B cell (primary cell): ENCODE measurements around the gene GUSB. TPM values are rescaled to one million over a fixed set of nuclear protein-coding genes. Genes with fewer than 3 reads are reported as not detected.

ENCODE experiments used
- ATAC-seq: fragments of 200-7000 bp; cut with Tn5 transposase; one replicate; pipeline ENCODE4 v1.10.0; 2021; ENCODE audit warnings: low read depth, mild to moderate bottlenecking, moderate number of reproducible peaks, moderate library complexity
- CTCF ChIA-PET: fragments of 350-600 bp; sonication (Branson Sonifier 250); formaldehyde crosslinking; loops from one replicate; lab custom pipeline; 2021; ENCODE audit warnings: antibody characterized with exemption, inconsistent platforms; lab: Charles Lee
- POLR2A ChIA-PET: fragments of 350-600 bp; sonication (Branson Sonifier 250); formaldehyde crosslinking; loops from one replicate; lab custom pipeline; 2021; ENCODE audit warnings: antibody characterized with exemption; lab: Charles Lee
- DNase-seq: peaks from one replicate; pipeline ENCODE4 v3.0.0; 2013
- H2AFZ ChIP-seq: 2 replicates; pipeline ENCODE4 v1.6.1; 2012; ENCODE audit warnings: mild to moderate bottlenecking, low read depth, low read length; ENCODE audit not compliant: insufficient read depth, poor library complexity, severe bottlenecking
- H3K27ac ChIP-seq, 2 donors: 1 replicate in 1 of 2; 2 replicates in 1 of 2; pipeline ENCODE4 v1.5.1; 2012 to 2013; ENCODE audit warnings: low read length in 2 of 2, mild to moderate bottlenecking in 2 of 2, moderate library complexity in 1 of 2
- H3K27me3 ChIP-seq, 4 experiments: fragments of 200-600 bp in 1 of 4; sonication (generic) in 1 of 4; replicated peaks in 1 of 4; 1 replicate in 2 of 4; 2 replicates in 2 of 4; pipeline versions ENCODE4 v1.6.1 to v1.7.0; 2013 to 2016; ENCODE audit warnings: low read length in 3 of 4, mild to moderate bottlenecking in 2 of 4, mixed read lengths in 1 of 4, moderate library complexity in 1 of 4; ENCODE audit not compliant: insufficient read depth in 4 of 4, control insufficient read depth in 3 of 4; ENCODE audit errors: control extremely low read depth in 1 of 4
- H3K36me3 ChIP-seq, 2 experiments: replicated peaks in 1 of 2; 1 replicate in 1 of 2; 2 replicates in 1 of 2; pipeline versions ENCODE4 v1.6.1 to v1.7.1; 2013; ENCODE audit warnings: low read length in 1 of 2; ENCODE audit not compliant: insufficient read depth in 2 of 2, control insufficient read depth in 1 of 2; ENCODE audit errors: control extremely low read depth in 1 of 2, extremely low read depth in 1 of 2
- H3K4me1 ChIP-seq, 2 donors: fragments of 200-600 bp in 1 of 2; sonication (generic) in 1 of 2; 1 replicate in 1 of 2; 2 replicates in 1 of 2; pipeline versions ENCODE4 v1.5.1 to v1.6.1; 2013 to 2017; ENCODE audit warnings: low read length in 2 of 2; ENCODE audit not compliant: control insufficient read depth in 2 of 2, insufficient read depth in 2 of 2
- H3K4me2 ChIP-seq: replicated peaks from 2 replicates; pipeline ENCODE3; 2012; ENCODE audit warnings: mild to moderate bottlenecking, low read depth, low read length; ENCODE audit not compliant: poor library complexity, severe bottlenecking
- H3K4me3 ChIP-seq, 5 experiments: fragments of 200-600 bp in 1 of 5; sonication (generic) in 1 of 5; 1 replicate in 3 of 5; 2 replicates in 2 of 5; pipeline versions ENCODE4 v1.5.1 to v1.7.0; 2011 to 2016; ENCODE audit warnings: low read length in 4 of 5, mild to moderate bottlenecking in 4 of 5, low read depth in 2 of 5, control low read depth in 1 of 5, moderate library complexity in 1 of 5; ENCODE audit not compliant: insufficient read depth in 1 of 5; ENCODE audit errors: control extremely low read depth in 1 of 5, extremely low read depth in 1 of 5
- H3K79me2 ChIP-seq: fragments of 200-600 bp; sonication (generic); one replicate; pipeline ENCODE4 v1.6.0; 2016; ENCODE audit warnings: low read length; ENCODE audit not compliant: control insufficient read depth, insufficient read depth
- H3K9ac ChIP-seq: fragments of 200-600 bp; sonication (generic); 2 replicates; pipeline ENCODE4 v1.6.1; 2017; ENCODE audit warnings: mild to moderate bottlenecking, low read length, moderate library complexity
- H3K9me3 ChIP-seq, 3 donors: one replicate each; pipeline versions ENCODE4 v1.6.1 to v1.7.1; 2013; ENCODE audit warnings: low read length in 2 of 3; ENCODE audit not compliant: control insufficient read depth in 2 of 3, insufficient read depth in 1 of 3; ENCODE audit errors: control extremely low read depth in 1 of 3
- H4K20me1 ChIP-seq: 2 replicates; pipeline ENCODE4 v1.6.0; 2012; ENCODE audit warnings: mild to moderate bottlenecking, low read length; ENCODE audit not compliant: insufficient read depth, control insufficient read depth, poor library complexity, severe bottlenecking
- H3K27ac Mint-ChIP-seq: one replicate; pipeline ENCODE4 v1.8.0; 2021; ENCODE audit warnings: mixed read lengths
- H3K27me3 Mint-ChIP-seq: one replicate; pipeline ENCODE4 v1.8.0; 2021; ENCODE audit warnings: mixed read lengths
- H3K4me1 Mint-ChIP-seq: one replicate; pipeline ENCODE4 v1.8.0; 2021; ENCODE audit warnings: mixed read lengths
- H3K4me3 Mint-ChIP-seq: one replicate; pipeline ENCODE4 v1.8.0; 2021; ENCODE audit warnings: mixed read lengths
- H3K9me3 Mint-ChIP-seq: one replicate; pipeline ENCODE4 v1.8.0; 2022; ENCODE audit warnings: mixed read lengths; ENCODE audit not compliant: insufficient read depth
- CTCF ChIP-seq: fragments of 200-600 bp; IDR thresholded peaks from one replicate; pipeline ENCODE4 v1.8.0; 2022; ENCODE audit warnings: antibody characterized with exemption, mild to moderate bottlenecking
- EZH2 ChIP-seq: IDR thresholded peaks from 2 replicates; pipeline ENCODE4 v1.6.1; 2012; ENCODE audit warnings: borderline replicate concordance, low read depth, mild to moderate bottlenecking, moderate library complexity, low read length; ENCODE audit not compliant: insufficient read depth, poor library complexity, severe bottlenecking
- WGBS: methylation state at CpG from one replicate; pipeline ENCODE4 v1.1.5; 2013; ENCODE audit warnings: missing lambda C conversion rate; ENCODE audit not compliant: insufficient coverage; 5-methylcytosine and 5-hydroxymethylcytosine counted together
- intact Hi-C: fragments of 100-400 bp; cut with micrococcal nuclease; formaldehyde crosslinking; loops from one replicate; pipeline ENCODE4 v1.10.0; 2022
- polyA plus RNA-seq: library from polyadenylated mRNA; depleted of rRNA; stranded (reverse); fragments of >200 nt; gene quantifications from 2 replicates; pipeline ENCODE4 v1.2.3, GENCODE V29; 2012
- total RNA-seq, 2 donors: library from RNA; stranded (reverse); fragments of 120-200 nt in 1 of 2; gene quantifications; 1 replicate in 1 of 2; 2 replicates in 1 of 2; pipeline versions ENCODE4 v1.2.3 to v1.2.4, GENCODE V29; 2013 to 2022

Gene GUSB
- total and polyA plus RNA-seq, 2 donors (not counting 1 experiment from before 2014, with no cell fraction given), result 65.4 to 79.5 TPM

GRCh38 chr7:66016131-66016461 is 34.1 kb upstream of the GUSB start:
- Histone ChIP-seq H3K9me3 (no peaks in the 10 kb centered on the region), H3K9ac (no peak overlapping the region), H3K4me1 (no peaks in the 10 kb centered on the region), H4K20me1 (no peaks in the 10 kb centered on the region), H3K36me3 (no peaks in the 10 kb centered on the region), H3K4me3 (no peak overlapping the region), H3K27me3 (no peaks in the 10 kb centered on the region), H3K4me2 (no peak overlapping the region), H3K79me2 (no peaks in the 10 kb centered on the region), H3K27ac (no peak overlapping the region), H2AFZ (no peak overlapping the region)
- ChIA-PET POLR2A (no interaction called here), CTCF (no interaction called here)
- H3K4me1 Mint-ChIP-seq, result no peaks in the 10 kb centered on the region
- intact Hi-C loops, result no loop called here
- TF ChIP-seq CTCF, result no peak
- no peak for TF ChIP-seq EZH2
- no peaks in the 10 kb centered on the region for H3K9me3 Mint-ChIP-seq
- 86% methylated on average over 3 of the region's 4 CpGs for WGBS
- H3K27ac Mint-ChIP-seq, result no peak overlapping the region
- no peak overlapping the region for H3K4me3 Mint-ChIP-seq
- no peak for DNase-seq
- ATAC-seq, result no peak
- H3K27me3 Mint-ChIP-seq, result peaks cover 9% of the 10 kb centered on the region

GRCh38 chr7:66015440-66016130 is 33.6 kb upstream of the GUSB start:
- no peak overlapping the region for H3K27ac Mint-ChIP-seq
- TF ChIP-seq CTCF (no peak), EZH2 (no peak)
- DNase-seq, result no peak
- ChIA-PET POLR2A (no interaction called here), CTCF (no interaction called here)
- H2AFZ ChIP-seq, result no peak overlapping the region
- H3K9me3 ChIP-seq, result no peaks in the 10 kb centered on the region
- H3K9ac ChIP-seq, result no peak overlapping the region
- no peak overlapping the region for H3K27ac ChIP-seq
- no peaks in the 10 kb centered on the region for H3K79me2 ChIP-seq
- peaks cover 9% of the 10 kb centered on the region for H3K27me3 Mint-ChIP-seq
- no peaks in the 10 kb centered on the region for H4K20me1 ChIP-seq
- H3K36me3 ChIP-seq, result no peaks in the 10 kb centered on the region
- no peaks in the 10 kb centered on the region for H3K4me1 Mint-ChIP-seq
- H3K4me1 ChIP-seq, result no peaks in the 10 kb centered on the region
- no peak overlapping the region for H3K4me3 Mint-ChIP-seq
- intact Hi-C loops, result no loop called here
- no peaks in the 10 kb centered on the region for H3K27me3 ChIP-seq
- no peak overlapping the region for H3K4me3 ChIP-seq
- ATAC-seq, result no peak
- no peak overlapping the region for H3K4me2 ChIP-seq
- H3K9me3 Mint-ChIP-seq, result no peaks in the 10 kb centered on the region
- 93% methylated on average over 5 of the region's 8 CpGs for WGBS
